NCI-H1092 treated with DMSO at 0.1 percent for 48 hours (cell line): ENCODE measurements around the gene KDM1B.

Experiments used
- DNase-seq: peaks from one replicate; lab custom pipeline; 2025; lab: John Stamatoyannopoulos, UW

Gene KDM1B

DNA sequence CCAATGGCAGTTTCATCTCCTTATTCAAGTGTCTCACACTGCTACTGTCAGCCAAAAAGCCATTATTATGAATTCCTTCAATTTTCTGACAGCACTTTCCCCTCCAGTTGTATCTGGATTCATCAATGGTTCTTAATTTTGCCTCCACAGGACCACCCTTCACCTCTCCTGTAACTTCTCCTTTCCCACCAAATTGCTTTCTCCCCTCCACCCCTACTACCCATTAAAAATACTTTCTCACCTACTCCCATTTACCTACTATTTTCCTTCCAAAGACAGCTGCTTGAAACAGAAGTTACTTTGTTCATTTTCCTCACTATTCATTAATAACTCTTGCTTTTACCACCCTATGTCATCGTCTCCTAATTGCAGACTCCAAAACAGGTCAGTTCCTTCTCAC is 79.3 kb downstream of the KDM1B start:
- no peak for DNase-seq

DNA sequence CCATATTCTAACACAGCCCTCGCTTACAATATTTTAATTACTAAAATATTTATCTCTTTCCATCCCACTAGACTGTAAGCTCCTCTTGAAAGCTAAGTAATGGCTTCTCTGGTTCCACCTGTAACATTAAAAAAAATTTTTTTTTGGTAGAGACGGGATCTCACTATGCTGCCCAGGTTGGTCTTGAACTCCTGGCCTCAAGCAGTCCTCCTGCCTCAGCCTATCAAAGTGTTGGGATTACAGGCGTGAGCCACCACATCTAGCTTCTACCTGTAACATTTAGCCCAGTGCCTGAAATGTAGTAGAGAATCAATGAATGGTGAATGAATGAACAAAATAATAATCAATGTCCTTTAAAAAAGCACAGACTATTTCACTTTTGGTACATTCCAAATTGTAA is 80.3 kb downstream of the KDM1B start:
- DNase-seq: no peak

DNA sequence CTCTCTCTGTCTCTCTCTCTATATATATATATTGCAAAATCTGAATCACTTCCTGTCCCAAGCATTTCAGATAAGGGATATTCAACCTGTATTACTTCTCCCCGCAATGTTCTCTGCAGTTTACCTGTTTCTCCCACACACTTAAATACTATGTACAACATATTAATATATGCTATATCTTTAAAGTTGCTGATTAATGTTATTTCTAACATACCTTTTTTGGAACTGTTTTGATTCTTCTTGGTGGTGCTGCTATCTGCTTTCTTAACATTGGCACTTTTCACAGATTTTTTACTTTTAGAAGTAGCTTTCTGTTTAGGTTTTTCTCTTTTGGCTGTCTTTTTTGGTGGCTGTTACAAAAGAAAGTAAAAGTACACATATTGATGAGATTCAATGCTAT is 81.9 kb downstream of the KDM1B start:
- no peak for DNase-seq

- DNase-seq: no peak
Measured at GRCh38 chr6:18240230-18240629, 85.0 kb downstream of the KDM1B start.

DNA sequence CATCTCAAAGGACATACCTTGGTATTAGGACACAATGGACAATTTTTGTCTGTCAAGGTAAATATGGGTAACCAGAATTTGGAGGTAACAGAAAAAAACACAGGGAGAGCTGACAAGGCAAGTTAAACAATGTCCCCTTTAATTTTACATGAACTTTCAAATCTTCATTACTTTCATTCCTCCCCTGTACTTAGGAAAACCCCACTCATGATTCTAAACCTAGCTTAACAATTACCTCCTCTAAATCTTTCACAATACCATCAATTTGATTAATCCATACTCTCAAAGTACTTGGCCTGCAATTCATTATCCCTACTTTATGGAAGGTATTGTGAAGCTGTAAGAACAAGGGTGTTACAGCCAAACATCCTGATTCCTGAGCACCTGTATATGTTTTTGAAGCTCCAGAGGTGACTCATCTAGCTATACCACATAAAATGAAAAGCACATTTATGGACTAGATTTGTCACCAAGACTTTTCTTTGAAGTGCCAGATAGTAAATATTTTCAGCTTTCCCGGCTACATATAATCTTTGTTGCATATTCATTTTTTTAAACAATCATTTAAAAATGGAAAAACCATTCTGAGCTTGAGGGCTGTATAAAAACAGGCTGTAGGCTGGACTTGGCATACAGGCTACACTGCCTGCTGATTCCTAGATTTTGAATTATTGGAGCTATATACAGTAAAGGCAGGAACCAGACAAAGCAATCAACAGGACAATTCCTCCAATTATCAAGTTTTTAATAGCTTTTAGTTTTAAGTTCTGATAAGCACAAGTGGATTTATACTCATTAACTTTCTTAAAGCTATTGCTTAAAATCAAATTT is 86.2 kb downstream of the KDM1B start:
- DNase-seq: no peak

- no peak for DNase-seq
Measured at GRCh38 chr6:18242062-18242851, 87.0 kb downstream of the KDM1B start.

GRCh38 chr6:18243302-18243893 is 88.2 kb downstream of the KDM1B start:
- no peak for DNase-seq

GRCh38 chr6:18244251-18244650 is 89.0 kb downstream of the KDM1B start:
- DNase-seq: no peak

- no peak for DNase-seq
Measured at GRCh38 chr6:18245079-18245478, 89.9 kb downstream of the KDM1B start.

DNA sequence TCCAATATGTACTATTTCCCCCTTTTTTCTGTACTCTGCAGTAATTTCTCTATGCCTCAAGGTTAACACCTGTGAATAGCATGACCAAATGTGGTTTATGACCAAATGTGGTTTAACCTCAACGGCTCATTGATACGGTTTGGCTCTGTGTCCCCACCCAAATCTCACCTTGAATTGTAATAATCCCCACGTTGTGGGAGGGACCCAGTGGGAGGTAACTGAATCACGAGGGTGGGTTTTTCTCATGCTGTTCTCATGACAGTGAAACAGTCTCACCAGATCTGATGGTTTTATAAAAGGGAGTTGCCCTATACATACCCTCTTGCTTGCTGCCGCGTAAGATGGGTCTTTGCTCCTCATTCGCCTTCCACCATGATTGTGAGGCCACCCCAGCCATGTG is 90.4 kb downstream of the KDM1B start:
- no peak for DNase-seq

DNA sequence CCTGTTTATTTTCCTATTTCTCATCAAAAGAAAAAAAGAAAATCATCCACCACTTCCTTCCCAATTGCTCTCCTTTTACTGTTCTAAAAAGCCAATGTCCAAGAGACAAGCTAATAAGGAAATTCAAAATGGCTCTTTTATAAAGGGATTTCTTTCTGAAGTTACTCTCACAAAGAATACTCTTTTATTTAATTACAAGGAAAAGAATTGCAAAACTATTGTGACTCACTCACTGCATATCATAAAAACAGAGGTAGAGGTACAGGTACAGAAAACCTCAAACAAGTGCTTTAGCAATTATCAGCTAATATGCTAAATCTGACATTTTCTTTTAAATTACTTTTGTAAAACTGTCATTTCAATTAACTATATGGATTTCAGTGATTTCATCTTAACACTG is 91.0 kb downstream of the KDM1B start:
- DNase-seq: no peak

DNA sequence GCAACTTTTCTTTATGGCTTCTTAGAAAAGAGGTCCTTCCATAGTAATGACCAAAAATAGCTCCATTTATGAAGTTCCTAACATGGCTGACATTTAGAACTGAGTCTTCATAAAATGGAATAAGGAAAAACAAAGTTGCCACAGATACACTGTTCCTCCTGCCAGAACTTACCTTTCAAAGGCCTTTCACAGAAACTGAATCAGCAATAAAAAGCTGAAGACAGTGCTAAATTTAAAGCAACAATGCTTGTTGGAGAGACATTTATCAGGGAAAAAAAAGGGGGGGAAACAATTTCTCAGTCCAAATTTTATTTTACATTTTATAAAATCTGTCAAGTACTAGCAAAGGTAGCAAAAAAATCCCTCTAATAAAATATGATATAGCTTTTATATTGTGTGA is 91.8 kb downstream of the KDM1B start:
- no peak for DNase-seq

GRCh38 chr6:18248698-18249097 is 93.5 kb downstream of the KDM1B start:
- no peak for DNase-seq

DNA sequence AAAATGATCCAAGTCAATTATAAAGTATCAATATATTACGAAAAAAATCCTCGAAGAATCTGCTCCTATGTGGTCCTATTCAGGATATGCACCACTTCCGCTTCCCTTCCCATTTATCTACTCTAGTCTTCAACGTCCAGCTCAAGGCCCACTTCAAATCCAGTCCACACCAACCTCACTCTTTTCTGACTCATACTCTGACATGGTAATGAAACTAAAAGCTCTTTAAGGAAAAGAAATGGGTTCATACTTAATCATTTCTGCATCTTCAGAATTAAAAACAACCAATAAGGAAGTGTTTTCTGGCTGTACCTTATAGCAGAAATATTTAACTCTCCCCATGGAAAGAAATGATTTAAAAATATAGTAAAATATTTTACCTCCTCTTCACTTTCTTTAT is 94.0 kb downstream of the KDM1B start:
- no peak for DNase-seq

DNA sequence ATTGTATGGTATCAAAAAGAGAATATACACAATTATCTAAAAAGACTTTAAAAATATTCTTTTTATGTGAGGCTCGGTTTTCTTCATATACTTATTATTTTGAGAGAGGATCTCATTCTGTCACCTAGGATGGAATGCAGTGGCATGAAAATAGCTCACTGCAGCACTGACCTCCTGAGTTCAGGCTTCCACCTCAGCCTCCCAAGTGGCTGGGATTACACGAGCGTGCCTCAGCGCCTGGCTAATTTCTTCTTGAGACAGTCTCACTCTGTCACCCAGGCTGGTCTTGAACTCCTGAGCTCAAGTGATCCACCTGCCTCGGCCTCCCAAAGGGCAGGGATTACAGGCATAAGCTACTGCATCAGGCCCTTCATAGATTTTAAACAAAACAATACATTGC is 98.4 kb downstream of the KDM1B start:
- DNase-seq: no peak

DNA sequence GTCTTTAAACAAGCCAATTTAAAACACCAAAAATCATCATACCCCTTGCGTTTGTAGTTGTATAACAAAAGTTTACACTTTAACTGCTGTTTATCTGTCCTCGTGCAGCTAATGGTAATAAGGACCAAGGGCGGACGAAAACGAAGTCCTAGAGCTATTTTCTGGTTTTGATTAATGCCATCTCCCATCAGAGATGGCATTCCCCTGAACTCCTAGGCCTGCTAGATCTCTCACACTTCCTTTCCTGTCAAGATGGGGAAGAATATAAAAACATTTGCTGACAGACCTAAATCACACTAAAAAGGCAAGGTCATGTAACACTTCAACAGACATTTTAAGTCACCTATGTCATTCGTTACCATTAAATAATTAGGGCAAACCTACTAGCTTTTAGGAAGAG is 99.6 kb downstream of the KDM1B start:
- no peak for DNase-seq

GRCh38 chr6:18259675-18260447 is 104.6 kb downstream of the KDM1B start:
- no peak for DNase-seq

DNA sequence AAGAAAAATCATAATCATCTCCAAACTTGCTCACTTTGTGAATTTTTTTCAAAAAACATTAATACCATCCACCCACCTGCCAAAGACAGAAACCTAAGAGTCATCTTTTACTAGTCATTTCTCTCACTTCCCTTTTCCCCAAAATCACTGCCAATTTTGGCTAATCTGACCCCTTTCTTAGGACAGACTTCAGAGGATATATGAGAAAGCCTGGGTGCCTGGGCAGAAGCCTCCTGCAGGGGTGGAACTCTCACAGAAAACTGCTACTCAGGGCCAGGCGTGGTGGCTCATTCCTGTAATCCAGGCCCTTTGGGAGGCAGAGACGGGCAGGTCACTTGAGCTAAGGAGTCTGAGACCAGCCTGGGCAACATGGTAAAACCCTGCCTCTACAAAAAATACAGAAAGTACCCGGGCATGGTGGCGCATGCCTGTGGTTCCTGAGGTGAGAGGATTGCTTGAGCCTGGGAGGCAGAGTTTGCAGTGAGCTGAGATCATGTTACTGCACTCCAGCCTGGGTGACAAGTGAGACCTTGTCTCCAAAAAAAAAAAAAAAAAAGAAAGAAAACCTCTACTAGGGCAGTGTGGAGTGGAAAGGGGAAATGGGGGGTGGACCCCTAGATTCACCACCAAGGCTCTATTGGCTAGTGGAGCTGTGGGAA is 105.4 kb downstream of the KDM1B start:
- no peak for DNase-seq

- DNase-seq: no peak
Measured at GRCh38 chr6:18261877-18262276, 106.7 kb downstream of the KDM1B start.

- DNase-seq: peak; percentile 9
Measured at GRCh38 chr6:18262702-18263417, 107.6 kb downstream of the KDM1B start.
